Left lung (tissue), 10 donors: ENCODE results near the gene TGM2. TPM values are rescaled to one million over a fixed set of nuclear protein-coding genes. Genes with fewer than 3 reads are reported as not detected.
A peak's percentile ranks its signal among the peaks of the same experiment; 100 is the strongest.

Source experiments
- ATAC-seq: fragments of 200-7000 bp; cut with Tn5 transposase; one replicate; pipeline ENCODE4 v1.9.1; 2020; ENCODE audit warnings: moderate library complexity
- DNase-seq, 4 donors: peaks; one replicate each; pipeline ENCODE4 v3.0.0-alpha.2; 2013 to 2020
- H3K27ac ChIP-seq, 2 donors: fragments of 200-600 bp; sonication (generic) in 1 of 2; one replicate each; pipeline versions ENCODE4 v1.5.0 to v1.8.0; 2020 to 2021
- H3K27me3 ChIP-seq, 2 donors: fragments of 200-600 bp; sonication (generic) in 1 of 2; one replicate each; pipeline versions ENCODE4 v1.5.0 to v1.8.0; 2020 to 2021
- H3K36me3 ChIP-seq, 2 donors: fragments of 200-600 bp; sonication (generic) in 1 of 2; one replicate each; pipeline versions ENCODE4 v1.5.0 to v1.8.0; 2020 to 2021
- H3K4me1 ChIP-seq, 2 donors: fragments of 200-600 bp; one replicate each; pipeline ENCODE4 v1.8.0; 2021
- H3K4me3 ChIP-seq, 2 donors: fragments of 200-600 bp; sonication (generic) in 1 of 2; one replicate each; pipeline versions ENCODE4 v1.5.0 to v1.8.0; 2020 to 2021; ENCODE audit warnings: mild to moderate bottlenecking in 1 of 2
- H3K9me3 ChIP-seq, 2 donors: fragments of 200-600 bp; sonication (generic) in 1 of 2; one replicate each; pipeline versions ENCODE4 v1.5.0 to v1.8.0; 2020 to 2021
- intact Hi-C, 2 donors: fragments of 100-400 bp; cut with DNase I; formaldehyde crosslinking; loops; one replicate each; pipeline versions ENCODE4 v1.11.2 to v1.14.2; 2022
- polyA plus RNA-seq, 6 donors: library from polyadenylated mRNA; unstranded; fragments of 120-200 nt; gene quantifications; one replicate each; pipeline ENCODE4 v1.2.1, GENCODE V29; 2013; ENCODE audit not compliant: insufficient read length in 6 of 6
- total RNA-seq, 2 donors: library from RNA; stranded (reverse); fragmentation: NEBNext Ultra II Directional; extraction: Animal tissue kit (Norgen Biotek cat#: 25700); gene quantifications; one replicate each; pipeline ENCODE4 v1.2.1, GENCODE V29; 2021
- TF ChIP-seq, protein P1 (sequence below), 2 donors: fragments of 200-600 bp; sonication (generic) in 1 of 2; IDR thresholded peaks; one replicate each; pipeline versions ENCODE4 v1.5.0 to v1.8.0; 2021; ENCODE audit warnings: antibody characterized with exemption in 2 of 2
- donor health status: DM: no; HTN: yes; CAD: no.
- donor health status: DM: no; HTN: no; CAD: no.

TGM2 gene
- total and polyA plus RNA-seq, 8 donors, result 89.0 to 391 (median 109) TPM

GRCh38 chr20:38209054-38209675 lies 44.1 kb upstream of the TGM2 start:
- ATAC-seq (no peak), DNase-seq (peak in 1 of 4 donors; percentile 45)
- Histone ChIP-seq H3K4me1 (peaks cover 0 to 8% of the 10 kb centered on the region in 2 donors), H3K27ac (no peak overlapping the region), H3K4me3 (no peak overlapping the region), H3K36me3 (no peaks in the 10 kb centered on the region), H3K27me3 (no peaks in the 10 kb centered on the region), H3K9me3 (no peaks in the 10 kb centered on the region)
- TF ChIP-seq, protein P1, sequence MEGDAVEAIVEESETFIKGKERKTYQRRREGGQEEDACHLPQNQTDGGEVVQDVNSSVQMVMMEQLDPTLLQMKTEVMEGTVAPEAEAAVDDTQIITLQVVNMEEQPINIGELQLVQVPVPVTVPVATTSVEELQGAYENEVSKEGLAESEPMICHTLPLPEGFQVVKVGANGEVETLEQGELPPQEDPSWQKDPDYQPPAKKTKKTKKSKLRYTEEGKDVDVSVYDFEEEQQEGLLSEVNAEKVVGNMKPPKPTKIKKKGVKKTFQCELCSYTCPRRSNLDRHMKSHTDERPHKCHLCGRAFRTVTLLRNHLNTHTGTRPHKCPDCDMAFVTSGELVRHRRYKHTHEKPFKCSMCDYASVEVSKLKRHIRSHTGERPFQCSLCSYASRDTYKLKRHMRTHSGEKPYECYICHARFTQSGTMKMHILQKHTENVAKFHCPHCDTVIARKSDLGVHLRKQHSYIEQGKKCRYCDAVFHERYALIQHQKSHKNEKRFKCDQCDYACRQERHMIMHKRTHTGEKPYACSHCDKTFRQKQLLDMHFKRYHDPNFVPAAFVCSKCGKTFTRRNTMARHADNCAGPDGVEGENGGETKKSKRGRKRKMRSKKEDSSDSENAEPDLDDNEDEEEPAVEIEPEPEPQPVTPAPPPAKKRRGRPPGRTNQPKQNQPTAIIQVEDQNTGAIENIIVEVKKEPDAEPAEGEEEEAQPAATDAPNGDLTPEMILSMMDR (IDR thresholded peaks at IDR 0.05), result no peak
- intact Hi-C loops, result no loop called here

DNA sequence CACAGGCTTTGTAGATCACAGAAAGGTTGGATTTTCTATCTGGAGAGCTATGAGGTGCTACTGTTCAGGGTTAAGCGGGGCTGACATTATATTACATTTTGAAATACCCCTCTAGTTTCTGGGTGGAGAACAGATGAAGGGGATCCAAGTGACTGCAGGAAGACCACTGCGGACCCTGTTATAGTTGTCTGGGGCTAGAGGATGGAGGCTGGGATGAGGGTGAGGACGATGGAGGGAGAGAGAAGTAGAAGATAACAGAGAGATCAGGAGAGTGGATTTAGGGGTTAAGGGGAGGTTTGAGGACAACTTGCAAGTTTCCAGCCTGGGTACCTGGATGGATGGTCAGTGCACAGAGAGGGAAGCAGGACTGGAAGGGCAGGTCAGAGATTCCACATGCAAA lies 43.5 kb upstream of the TGM2 start:
- intact Hi-C loops, result no loop called here
- ATAC-seq (no peak), DNase-seq (no peak)
- H3K27me3 ChIP-seq, result no peaks in the 10 kb centered on the region
- peaks cover 0 to 8% of the 10 kb centered on the region in 2 donors for H3K4me1 ChIP-seq
- no peak overlapping the region for H3K4me3 ChIP-seq
- TF ChIP-seq, protein P1 (IDR thresholded peaks at IDR 0.05), result no peak
- no peak overlapping the region for H3K27ac ChIP-seq
- no peaks in the 10 kb centered on the region for H3K36me3 ChIP-seq
- H3K9me3 ChIP-seq, result no peaks in the 10 kb centered on the region

DNA sequence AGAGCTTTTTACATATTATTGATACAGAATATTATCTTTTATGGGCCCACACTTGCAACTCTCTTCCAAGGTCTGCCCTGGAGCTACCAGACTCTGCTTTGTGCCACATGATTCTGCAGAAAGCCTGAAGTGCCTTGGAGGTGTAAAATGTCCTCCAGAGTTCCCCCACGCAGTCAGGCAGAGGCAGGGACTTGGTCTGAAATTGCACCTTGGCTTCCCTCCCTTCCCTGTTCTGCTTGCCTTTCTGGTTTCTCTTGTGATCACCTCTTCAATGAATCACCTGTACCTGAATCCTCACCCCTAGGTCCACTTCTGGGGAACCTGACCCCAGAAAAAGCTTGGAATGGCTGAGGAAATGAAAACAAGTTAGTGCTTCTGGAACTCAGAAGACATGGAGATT lies 43.0 kb upstream of the TGM2 start:
- no peak for DNase-seq

DNA sequence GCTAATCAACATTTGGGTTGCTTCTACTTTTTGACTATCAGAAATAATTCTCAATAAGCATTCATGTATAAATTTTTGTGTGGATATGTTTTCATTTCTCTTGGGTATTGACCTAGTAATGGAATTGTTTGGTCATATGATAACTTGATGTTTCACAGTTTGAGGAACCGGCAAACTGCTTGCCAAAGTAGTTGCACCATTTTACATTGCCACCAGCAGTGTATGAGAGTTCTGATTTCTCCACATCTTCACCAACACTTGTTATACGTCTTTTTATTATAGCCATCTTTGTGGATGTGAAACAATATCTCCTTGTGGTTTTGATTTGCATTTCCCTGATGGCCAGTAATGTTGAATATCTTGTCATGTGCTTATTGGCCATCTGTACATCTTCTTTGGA lies 42.6 kb upstream of the TGM2 start:
- Histone ChIP-seq H3K4me3 (no peak overlapping the region), H3K36me3 (no peaks in the 10 kb centered on the region), H3K27ac (no peak overlapping the region), H3K27me3 (no peaks in the 10 kb centered on the region), H3K4me1 (peaks cover 0 to 8% of the 10 kb centered on the region in 2 donors), H3K9me3 (no peaks in the 10 kb centered on the region)
- intact Hi-C loops, result no loop called here
- DNase-seq (no peak), ATAC-seq (no peak)
- TF ChIP-seq, protein P1 (IDR thresholded peaks at IDR 0.05), result no peak

More for the DNA sequence above, 43.0 kb upstream of the TGM2 start:
- H3K36me3 ChIP-seq, result no peaks in the 10 kb centered on the region
- no peak overlapping the region for H3K4me3 ChIP-seq
- H3K27ac ChIP-seq, result no peak overlapping the region
- TF ChIP-seq, protein P1 (IDR thresholded peaks at IDR 0.05), result no peak
- intact Hi-C loops, result no loop called here
- no peaks in the 10 kb centered on the region for H3K27me3 ChIP-seq
- H3K9me3 ChIP-seq, result no peaks in the 10 kb centered on the region
- ATAC-seq, result no peak
- H3K4me1 ChIP-seq, result peaks cover 0 to 8% of the 10 kb centered on the region in 2 donors

DNA sequence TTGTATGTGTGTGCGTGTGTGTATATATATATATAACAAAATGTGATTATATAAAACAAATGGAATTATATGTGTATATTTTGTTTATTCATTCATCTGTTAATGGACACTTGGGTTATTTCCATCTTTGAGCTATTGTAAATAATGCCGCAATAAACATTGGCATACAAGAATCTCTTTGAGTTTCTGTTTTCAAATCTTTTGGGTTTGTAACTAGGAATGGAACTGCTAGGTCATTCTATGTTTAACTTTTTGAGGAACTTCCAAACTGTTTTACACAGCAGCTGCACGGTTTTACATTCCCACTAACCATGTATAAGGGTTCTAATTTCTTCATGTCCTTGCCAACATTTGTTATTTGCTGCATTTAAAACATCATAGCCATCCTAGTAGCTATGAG lies 39.9 kb upstream of the TGM2 start:
- H3K4me1 ChIP-seq, result peaks cover 0 to 7% of the 10 kb centered on the region in 2 donors
- no peaks in the 10 kb centered on the region for H3K36me3 ChIP-seq
- intact Hi-C loops, result no loop called here
- H3K4me3 ChIP-seq, result no peak overlapping the region
- H3K27me3 ChIP-seq, result no peaks in the 10 kb centered on the region
- H3K27ac ChIP-seq, result no peak overlapping the region
- no peak for ATAC-seq
- H3K9me3 ChIP-seq, result no peaks in the 10 kb centered on the region
- TF ChIP-seq, protein P1 (IDR thresholded peaks at IDR 0.05), result no peak
- DNase-seq, result peak in 1 of 4 donors; percentile 46
